Panc1 (cell line): ENCODE results near the gene ZNF554. TPM values are rescaled to one million over a fixed set of nuclear protein-coding genes. Genes with fewer than 3 reads are reported as not detected.

Source experiments
- ATAC-seq: fragments of 200-7000 bp; cut with Tn5 transposase; 2 replicates; pipeline ENCODE4 v1.9.1; 2020; ENCODE audit warnings: mild to moderate bottlenecking, moderate library complexity
- BruUV-seq: library from RNA; stranded (reverse); fragments of 400-500 nt; replicated peaks from 2 replicates; lab custom pipeline; 2021; lab: Mats Ljungman, UMichigan
- CTCF ChIA-PET: fragments of 300-600 bp; sonication (Branson Sonifier 250); formaldehyde crosslinking; loops from one replicate; lab custom pipeline; 2022; ENCODE audit warnings: antibody characterized with exemption; lab: Charles Lee
- POLR2A ChIA-PET: fragments of 300-600 bp; sonication (Branson Sonifier 250); formaldehyde crosslinking; loops from one replicate; lab custom pipeline; 2022; ENCODE audit warnings: antibody characterized with exemption; lab: Charles Lee
- DNase-seq: peaks from one replicate; pipeline ENCODE4 v3.0.0-alpha.2; 2010; ENCODE audit warnings: low read depth, low spot score
- H3K27ac ChIP-seq: 2 replicates; pipeline ENCODE4 v1.5.1; 2011; ENCODE audit warnings: mild to moderate bottlenecking, low read length, inconsistent platforms
- H3K27me3 ChIP-seq: fragments of 200-500 bp; sonication (Bioruptor generic); 2 replicates; pipeline ENCODE4 v1.6.0; 2014; ENCODE audit warnings: low read length, inconsistent platforms; ENCODE audit not compliant: control insufficient read depth, insufficient read depth
- H3K36me3 ChIP-seq: fragments of 200-500 bp; sonication (Bioruptor generic); 2 replicates; pipeline ENCODE4 v1.5.1; 2014; ENCODE audit warnings: inconsistent platforms, mild to moderate bottlenecking, low read length, moderate library complexity; ENCODE audit not compliant: control insufficient read depth, insufficient read depth
- H3K4me1 ChIP-seq: 2 replicates; pipeline ENCODE4 v1.5.1; 2011; ENCODE audit warnings: inconsistent platforms, mild to moderate bottlenecking, low read length, moderate library complexity; ENCODE audit not compliant: control insufficient read depth, insufficient read depth
- H3K4me3 ChIP-seq, 2 experiments: 2 replicates each; pipeline ENCODE4 v1.5.1; 2011 to 2012; ENCODE audit warnings: low read depth in 2 of 2, low read length in 2 of 2, mild to moderate bottlenecking in 2 of 2, inconsistent platforms in 1 of 2, moderate library complexity in 1 of 2
- H3K9me3 ChIP-seq: fragments of 200-500 bp; sonication (Bioruptor generic); 2 replicates; pipeline ENCODE4 v1.5.1; 2014; ENCODE audit warnings: low read depth, mild to moderate bottlenecking, inconsistent platforms, low read length, moderate library complexity; ENCODE audit not compliant: control insufficient read depth, insufficient read depth
- POLR2AphosphoS5 ChIP-seq: IDR thresholded peaks from 2 replicates; pipeline ENCODE4 v1.6.1; 2012; ENCODE audit warnings: mild to moderate bottlenecking, low read depth, low read length, moderate library complexity
- SIN3A ChIP-seq: IDR thresholded peaks from 2 replicates; pipeline ENCODE4 v1.6.1; 2012; ENCODE audit warnings: low read depth, mild to moderate bottlenecking, low read length, moderate library complexity, borderline replicate concordance; ENCODE audit not compliant: insufficient read depth
- TCF7L2 ChIP-seq: IDR thresholded peaks from 2 replicates; pipeline ENCODE4 v1.6.1; 2011; ENCODE audit warnings: mild to moderate bottlenecking, low read depth, low read length, inconsistent platforms
- in situ Hi-C: cut with HindIII; loops from 2 replicates; pipeline ENCODE4 v1.10.0; 2016; ENCODE audit warnings: low sequenced_read_pairs, low pct_unique_long_range_greater_than_20kb
- intact Hi-C: fragments of 100-400 bp; cut with micrococcal nuclease; formaldehyde crosslinking; loops from one replicate; pipeline ENCODE4 v1.10.0; 2022; ENCODE audit not compliant: unreplicated experiment
- total RNA-seq: library from RNA; stranded (reverse); gene quantifications from one replicate; pipeline ENCODE4 v1.2.1, GENCODE V29; 2021; ENCODE audit not compliant: unreplicated experiment
- TF ChIP-seq, protein P1 (sequence below): fragments of 450-650 bp; IDR thresholded peaks from 2 replicates; pipeline ENCODE4 v1.5.1; 2017; ENCODE audit warnings: mild to moderate bottlenecking
- TF ChIP-seq, protein P2 (sequence below), 2 experiments: IDR thresholded peaks; 2 replicates each; pipeline ENCODE4 v1.6.1; 2011 to 2012; ENCODE audit warnings: low read depth in 2 of 2, control low read depth in 1 of 2, low read length in 1 of 2, mild to moderate bottlenecking in 1 of 2, moderate library complexity in 1 of 2; ENCODE audit not compliant: insufficient read depth in 1 of 2

The ZNF554 gene
- total RNA-seq, 1 experiment from 2014 or later: 1.5 TPM

GRCh38 chr19:2808129-2808941, 11.3 kb upstream of the ZNF554 start:
- POLR2A ChIA-PET: no interaction called here
- DNase-seq (no peak), ATAC-seq (no peak)
- intact Hi-C loops: no loop called here
- Histone ChIP-seq H3K36me3 (no peaks in the 10 kb centered on the region), H3K4me1 (no peaks in the 10 kb centered on the region), H3K9me3 (no peaks in the 10 kb centered on the region), H3K27me3 (no peaks in the 10 kb centered on the region), H3K27ac (no peak overlapping the region), H3K4me3 (no peak overlapping the region)
- in situ Hi-C loops: no loop called here
- TF ChIP-seq TCF7L2 (no peak), SIN3A (no peak), POLR2AphosphoS5 (no peak)
- TF ChIP-seq, protein P1, sequence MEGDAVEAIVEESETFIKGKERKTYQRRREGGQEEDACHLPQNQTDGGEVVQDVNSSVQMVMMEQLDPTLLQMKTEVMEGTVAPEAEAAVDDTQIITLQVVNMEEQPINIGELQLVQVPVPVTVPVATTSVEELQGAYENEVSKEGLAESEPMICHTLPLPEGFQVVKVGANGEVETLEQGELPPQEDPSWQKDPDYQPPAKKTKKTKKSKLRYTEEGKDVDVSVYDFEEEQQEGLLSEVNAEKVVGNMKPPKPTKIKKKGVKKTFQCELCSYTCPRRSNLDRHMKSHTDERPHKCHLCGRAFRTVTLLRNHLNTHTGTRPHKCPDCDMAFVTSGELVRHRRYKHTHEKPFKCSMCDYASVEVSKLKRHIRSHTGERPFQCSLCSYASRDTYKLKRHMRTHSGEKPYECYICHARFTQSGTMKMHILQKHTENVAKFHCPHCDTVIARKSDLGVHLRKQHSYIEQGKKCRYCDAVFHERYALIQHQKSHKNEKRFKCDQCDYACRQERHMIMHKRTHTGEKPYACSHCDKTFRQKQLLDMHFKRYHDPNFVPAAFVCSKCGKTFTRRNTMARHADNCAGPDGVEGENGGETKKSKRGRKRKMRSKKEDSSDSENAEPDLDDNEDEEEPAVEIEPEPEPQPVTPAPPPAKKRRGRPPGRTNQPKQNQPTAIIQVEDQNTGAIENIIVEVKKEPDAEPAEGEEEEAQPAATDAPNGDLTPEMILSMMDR: no peak
- TF ChIP-seq, protein P2, sequence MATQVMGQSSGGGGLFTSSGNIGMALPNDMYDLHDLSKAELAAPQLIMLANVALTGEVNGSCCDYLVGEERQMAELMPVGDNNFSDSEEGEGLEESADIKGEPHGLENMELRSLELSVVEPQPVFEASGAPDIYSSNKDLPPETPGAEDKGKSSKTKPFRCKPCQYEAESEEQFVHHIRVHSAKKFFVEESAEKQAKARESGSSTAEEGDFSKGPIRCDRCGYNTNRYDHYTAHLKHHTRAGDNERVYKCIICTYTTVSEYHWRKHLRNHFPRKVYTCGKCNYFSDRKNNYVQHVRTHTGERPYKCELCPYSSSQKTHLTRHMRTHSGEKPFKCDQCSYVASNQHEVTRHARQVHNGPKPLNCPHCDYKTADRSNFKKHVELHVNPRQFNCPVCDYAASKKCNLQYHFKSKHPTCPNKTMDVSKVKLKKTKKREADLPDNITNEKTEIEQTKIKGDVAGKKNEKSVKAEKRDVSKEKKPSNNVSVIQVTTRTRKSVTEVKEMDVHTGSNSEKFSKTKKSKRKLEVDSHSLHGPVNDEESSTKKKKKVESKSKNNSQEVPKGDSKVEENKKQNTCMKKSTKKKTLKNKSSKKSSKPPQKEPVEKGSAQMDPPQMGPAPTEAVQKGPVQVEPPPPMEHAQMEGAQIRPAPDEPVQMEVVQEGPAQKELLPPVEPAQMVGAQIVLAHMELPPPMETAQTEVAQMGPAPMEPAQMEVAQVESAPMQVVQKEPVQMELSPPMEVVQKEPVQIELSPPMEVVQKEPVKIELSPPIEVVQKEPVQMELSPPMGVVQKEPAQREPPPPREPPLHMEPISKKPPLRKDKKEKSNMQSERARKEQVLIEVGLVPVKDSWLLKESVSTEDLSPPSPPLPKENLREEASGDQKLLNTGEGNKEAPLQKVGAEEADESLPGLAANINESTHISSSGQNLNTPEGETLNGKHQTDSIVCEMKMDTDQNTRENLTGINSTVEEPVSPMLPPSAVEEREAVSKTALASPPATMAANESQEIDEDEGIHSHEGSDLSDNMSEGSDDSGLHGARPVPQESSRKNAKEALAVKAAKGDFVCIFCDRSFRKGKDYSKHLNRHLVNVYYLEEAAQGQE (IDR thresholded peaks at IDR 0.05; ENCODE audit: insufficient read depth in 1 of 2, low read depth in 2 of 2, low read length in 1 of 2): no peak
- CTCF ChIA-PET: no interaction called here
- no TSS peak for BruUV-seq

GRCh38 chr19:2809387-2810140, 10.1 kb upstream of the ZNF554 start:
- H3K27me3 ChIP-seq: no peaks in the 10 kb centered on the region
- no peak overlapping the region for H3K4me3 ChIP-seq
- ChIA-PET POLR2A (no interaction called here), CTCF (no interaction called here)
- in situ Hi-C loops: no loop called here
- H3K9me3 ChIP-seq: no peaks in the 10 kb centered on the region
- no peaks in the 10 kb centered on the region for H3K4me1 ChIP-seq
- BruUV-seq: no TSS peak
- TF ChIP-seq, protein P1: no peak
- no peak for TF ChIP-seq POLR2AphosphoS5
- no peak for TF ChIP-seq SIN3A
- TF ChIP-seq, protein P2 (IDR thresholded peaks at IDR 0.05; ENCODE audit: insufficient read depth in 1 of 2, low read depth in 2 of 2, low read length in 1 of 2): no peak
- TF ChIP-seq TCF7L2: no peak
- DNase-seq: no peak
- no peaks in the 10 kb centered on the region for H3K36me3 ChIP-seq
- no peak for ATAC-seq
- intact Hi-C loops: no loop called here
- H3K27ac ChIP-seq: no peak overlapping the region
